ENCODE measurements around the gene RANGAP1. TPM values are rescaled to one million over a fixed set of nuclear protein-coding genes. Genes with fewer than 3 reads are reported as not detected.

The RANGAP1 gene
- total and polyA plus RNA-seq, 2 experiments from 2014 or later = 43.3 to 125 TPM

DNA sequence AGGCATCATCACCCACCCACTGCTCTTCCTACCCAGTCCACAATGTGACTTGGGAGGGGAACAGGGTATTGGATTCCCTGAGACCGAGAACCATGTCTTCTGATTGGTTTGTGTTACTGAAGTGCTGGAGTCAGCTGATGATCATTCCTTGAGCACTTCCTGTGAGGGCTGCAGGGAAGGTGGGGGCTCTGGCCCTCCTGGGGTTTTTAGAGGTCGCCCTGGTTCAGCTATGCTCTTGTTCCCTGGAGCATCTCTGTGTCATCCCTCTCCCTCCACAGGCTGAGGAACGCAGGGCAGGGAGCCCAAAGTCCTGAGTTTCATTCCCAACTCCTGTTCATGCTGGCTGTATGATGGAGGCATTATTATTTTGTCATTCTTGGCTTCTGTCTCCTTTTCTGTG lies 22.1 kb upstream of the RANGAP1 start:
- H3K4me3 ChIP-seq = no peak overlapping the region
- no peaks in the 10 kb centered on the region for H3K9me3 ChIP-seq (ENCODE audit: low read depth)
- H3K4me1 ChIP-seq (ENCODE audit: low read depth) = peaks cover 3% of the 10 kb centered on the region
- H3K27me3 ChIP-seq = no peaks in the 10 kb centered on the region
- no peak for TF ChIP-seq CTCF (IDR thresholded peaks at IDR 0.05; ENCODE audit: low read depth, low read length)
- peak overlapping the region; percentile 54 for H3K27ac ChIP-seq
- peak in 1 of 2 donors; percentile 17 for DNase-seq (ENCODE audit: low read depth in 1 of 2, low spot score in 1 of 2)
- no peaks in the 10 kb centered on the region for H3K36me3 ChIP-seq

- no peaks in the 10 kb centered on the region for H3K9me3 ChIP-seq (ENCODE audit: low read depth)
- H3K27me3 ChIP-seq = no peaks in the 10 kb centered on the region
- no peak overlapping the region for H3K27ac ChIP-seq
- H3K36me3 ChIP-seq = no peaks in the 10 kb centered on the region
- peaks cover 8% of the 10 kb centered on the region for H3K4me1 ChIP-seq (ENCODE audit: low read depth)
- no peak for TF ChIP-seq CTCF (IDR thresholded peaks at IDR 0.05; ENCODE audit: low read depth, low read length)
- DNase-seq (ENCODE audit: low read depth in 1 of 2, low spot score in 1 of 2) = peak in 1 of 2 donors; percentile 40
- no peak overlapping the region for H3K4me3 ChIP-seq
Observed at GRCh38 chr22:41305646-41306045, 19.7 kb upstream of the RANGAP1 start.

- peak overlapping the region; percentile 86 for H3K27ac ChIP-seq
- peaks cover 8% of the 10 kb centered on the region for H3K4me1 ChIP-seq (ENCODE audit: low read depth)
- TF ChIP-seq CTCF (IDR thresholded peaks at IDR 0.05; ENCODE audit: low read depth, low read length) = no peak
- no peaks in the 10 kb centered on the region for H3K9me3 ChIP-seq (ENCODE audit: low read depth)
- DNase-seq (ENCODE audit: low read depth in 1 of 2, low spot score in 1 of 2) = no peak
- no peaks in the 10 kb centered on the region for H3K36me3 ChIP-seq
- H3K4me3 ChIP-seq = peak overlapping the region; percentile 89
- H3K27me3 ChIP-seq = no peaks in the 10 kb centered on the region
Observed at GRCh38 chr22:41302811-41303210, 16.8 kb upstream of the RANGAP1 start.

- H3K27me3 ChIP-seq = no peaks in the 10 kb centered on the region
- H3K36me3 ChIP-seq = no peaks in the 10 kb centered on the region
- peak overlapping the region; percentile 89 for H3K4me3 ChIP-seq
- peak overlapping the region; percentile 86 for H3K27ac ChIP-seq
- H3K4me1 ChIP-seq (ENCODE audit: low read depth) = peaks cover 8% of the 10 kb centered on the region
- peak; percentile 8 to 67 for DNase-seq (ENCODE audit: low read depth in 1 of 2, low spot score in 1 of 2)
- H3K9me3 ChIP-seq (ENCODE audit: low read depth) = no peaks in the 10 kb centered on the region
- no peak for TF ChIP-seq CTCF (IDR thresholded peaks at IDR 0.05; ENCODE audit: low read depth, low read length)
Observed at GRCh38 chr22:41302021-41302767, 16.2 kb upstream of the RANGAP1 start.

DNA sequence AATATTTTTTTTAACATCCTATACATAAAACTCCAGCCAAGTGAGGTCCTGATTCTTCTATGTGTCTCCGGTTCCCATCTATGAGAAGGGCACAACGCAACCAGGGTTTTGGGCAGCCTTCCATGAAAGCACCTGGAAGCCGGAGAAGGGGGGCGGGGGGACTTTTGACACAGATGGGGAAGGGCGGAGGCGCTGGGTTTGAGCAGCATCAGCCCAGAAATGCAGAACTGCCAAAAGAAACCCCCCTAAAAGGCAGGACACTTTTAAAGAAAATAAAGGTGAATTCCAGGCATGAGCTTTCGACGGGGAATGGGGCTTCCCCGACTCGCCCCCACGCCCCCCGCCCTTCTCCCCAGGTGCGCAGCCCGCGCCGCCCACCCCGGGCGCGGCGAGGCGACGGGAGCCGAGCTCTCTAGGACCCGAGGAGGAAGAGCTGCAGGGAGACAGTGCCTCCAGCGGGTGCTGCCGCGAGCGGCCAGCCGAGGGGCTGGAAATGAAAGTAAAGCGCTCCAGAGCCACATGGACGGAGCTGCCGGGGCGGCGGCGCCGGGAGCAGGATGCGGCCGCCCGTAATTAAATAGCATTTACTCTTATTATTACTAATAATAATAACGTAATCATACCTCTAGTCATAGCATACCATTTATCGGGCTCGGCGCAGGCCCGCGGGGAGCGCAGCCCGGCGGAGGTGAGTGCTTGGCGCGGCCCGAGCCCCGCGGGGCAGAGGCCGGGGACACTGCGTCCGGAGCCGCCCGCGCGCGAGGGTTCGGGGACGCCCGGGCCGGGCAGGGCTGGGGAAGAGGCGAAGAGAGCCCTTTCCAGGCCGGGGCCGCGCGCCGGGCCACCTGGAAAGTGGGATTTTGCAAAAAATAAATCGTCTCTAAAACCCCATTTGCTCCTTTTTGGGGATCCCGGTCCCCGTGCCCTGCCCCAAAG lies 15.4 kb upstream of the RANGAP1 start, which contains the start of gene ZC3H7B:
Gene ZC3H7B, plus strand, starts transcription at position 441 of the 936 bp plus-strand sequence. CDS start 19,136 bp downstream, outside the sequence.
- H3K4me3 ChIP-seq = peak within 1 kb of the TSS; percentile 89
- H3K4me1 ChIP-seq (ENCODE audit: low read depth) = peaks cover 8% of the 10 kb centered on the region
- H3K27ac ChIP-seq = peak within 1 kb of the TSS; percentile 86
- peak; percentile 56 for TF ChIP-seq CTCF (IDR thresholded peaks at IDR 0.05; ENCODE audit: low read depth, low read length)
- H3K9me3 ChIP-seq (ENCODE audit: low read depth) = no peaks in the 10 kb centered on the region
- no peaks in the 10 kb centered on the region for H3K36me3 ChIP-seq
- peak; percentile 82 to 89 for DNase-seq (ENCODE audit: low read depth in 1 of 2, low spot score in 1 of 2)
- no peaks in the 10 kb centered on the region for H3K27me3 ChIP-seq
